Measurements from ENCODE around the gene SLC38A10. TPM values are rescaled to one million over a fixed set of nuclear protein-coding genes. Genes with fewer than 3 reads are reported as not detected.

The SLC38A10 gene
- total and polyA plus RNA-seq, 2 of the 13 experiments (the other 11 are each of a cell fraction or from before 2014, with no cell fraction given): 23.4 to 55.8 TPM

DNA sequence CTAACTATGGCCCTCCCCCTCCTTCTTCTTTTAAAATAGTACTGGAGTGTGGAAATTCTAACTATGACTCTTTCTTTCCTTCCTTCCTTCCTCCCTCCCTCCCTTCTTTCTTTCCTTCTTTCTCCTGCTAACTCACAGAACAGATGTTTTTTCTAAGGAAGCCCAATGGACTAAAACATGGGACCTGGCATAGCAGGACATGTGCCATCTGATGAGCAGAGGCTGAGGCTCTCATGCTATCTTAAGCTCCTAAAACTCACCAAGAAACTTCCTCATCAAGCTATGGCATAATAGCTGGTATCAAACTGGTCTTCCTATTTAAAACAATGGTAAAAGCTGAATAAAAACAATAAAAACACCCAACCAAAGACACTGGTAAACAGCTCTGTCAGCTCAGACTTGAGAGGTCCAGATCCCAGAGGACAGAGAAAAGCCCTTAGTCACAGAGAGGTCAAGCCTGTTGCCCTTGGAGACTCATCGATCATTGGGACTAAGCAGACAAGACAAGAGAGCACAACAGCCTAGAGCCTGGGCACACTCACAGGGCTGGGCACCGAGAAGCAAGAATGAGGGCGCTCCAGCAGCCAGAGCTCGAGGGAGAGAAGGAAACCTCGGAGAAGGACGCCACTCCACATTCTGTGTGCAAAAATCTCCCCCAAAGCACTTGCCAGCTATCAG is 27.6 kb downstream of the SLC38A10 start:
- Histone ChIP-seq H3K36me3 (replicated peaks in 1 of 2; ENCODE audit: control insufficient read depth in 1 of 2, insufficient read depth in 2 of 2, low read length in 2 of 2) (peaks cover 35 to 61% of the 10 kb centered on the region in 2 experiments; a peak in 4 of 5 replicates), H3K27me3 (ENCODE audit: control insufficient read depth in 1 of 2, insufficient read depth in 2 of 2, low read length in 2 of 2) (no peaks in the 10 kb centered on the region), H3K9me3 (ENCODE audit: low read length) (no peaks in the 10 kb centered on the region), H3K9ac (ENCODE audit: insufficient read depth, low read depth, low read length) (no peak overlapping the region), H3K27ac (ENCODE audit: extremely low read length, insufficient read depth, low read length) (no peak overlapping the region), H3K4me1 (ENCODE audit: insufficient read depth, low read length) (no peaks in the 10 kb centered on the region), H3K79me2 (ENCODE audit: insufficient read depth, low read length) (no peaks in the 10 kb centered on the region), H3K4me3 (replicated peaks in 1 of 3; ENCODE audit: insufficient read depth in 1 of 3, low read depth in 2 of 3, low read length in 3 of 3) (no peak overlapping the region), H3K4me2 (ENCODE audit: low read depth, low read length) (no peak overlapping the region), H2AFZ (ENCODE audit: low read length) (no peak overlapping the region), H4K20me1 (ENCODE audit: insufficient read depth, low read length) (no peaks in the 10 kb centered on the region)
- intact Hi-C loops (cut with micrococcal nuclease; ENCODE audit: unreplicated experiment): no loop called here
- ATAC-seq (no peak), DNase-seq (ENCODE audit: low spot score) (no peak), FAIRE-seq (no peak)
- 97% methylated on average over 6 of the region's 6 CpGs for WGBS (ENCODE audit: low lambda C conversion rate)
- TF ChIP-seq MIER3 (CRISPR knock-in tag; IDR thresholded peaks at IDR 0.05; ENCODE audit: borderline replicate concordance) (no peak), ZBTB3 (CRISPR knock-in tag; IDR thresholded peaks at IDR 0.05; ENCODE audit: borderline replicate concordance, low read depth) (no peak), ZNF30 (CRISPR knock-in tag; IDR thresholded peaks at IDR 0.05) (no peak)
- TF ChIP-seq, protein P1, sequence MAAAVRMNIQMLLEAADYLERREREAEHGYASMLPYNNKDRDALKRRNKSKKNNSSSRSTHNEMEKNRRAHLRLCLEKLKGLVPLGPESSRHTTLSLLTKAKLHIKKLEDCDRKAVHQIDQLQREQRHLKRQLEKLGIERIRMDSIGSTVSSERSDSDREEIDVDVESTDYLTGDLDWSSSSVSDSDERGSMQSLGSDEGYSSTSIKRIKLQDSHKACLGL (CRISPR knock-in tag; IDR thresholded peaks at IDR 0.05): no peak
- BruUV-seq (replicated peaks): no TSS peak
- CTCF ChIA-PET (ENCODE audit: low intra/inter-chr PET ratio, low total read pairs): no interaction called here
- POLR2A ChIA-PET: no interaction called here
- in situ Hi-C loops (cut with HindIII; ENCODE audit: extremely low pct_ligation_motif_present, low pct_unique_long_range_greater_than_20kb): no loop called here

DNA sequence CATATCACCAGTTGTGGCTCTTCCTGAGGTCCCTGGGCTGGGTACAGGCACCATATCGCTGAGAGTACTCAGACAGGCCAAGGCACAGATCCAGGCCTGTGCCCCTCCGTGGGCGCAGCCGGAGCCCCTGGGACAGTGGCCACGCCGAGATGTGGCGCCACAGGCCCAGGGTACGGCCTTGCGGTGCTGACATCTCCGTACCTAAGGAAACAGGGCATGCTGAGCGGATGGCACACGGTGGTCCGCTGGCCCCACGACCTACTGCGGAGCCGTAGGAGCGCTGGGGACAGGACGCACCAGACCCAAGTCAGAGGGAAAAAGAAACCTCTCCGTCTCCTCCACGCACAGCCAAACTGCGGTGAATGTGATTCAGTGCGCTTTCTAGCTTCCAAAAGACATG is 29.5 kb downstream of the SLC38A10 start:
- CTCF ChIA-PET (ENCODE audit: low intra/inter-chr PET ratio, low total read pairs): no interaction called here
- intact Hi-C loops (cut with micrococcal nuclease; ENCODE audit: unreplicated experiment): no loop called here

More for the DNA sequence above, 29.5 kb downstream of the SLC38A10 start:
- H3K27me3 ChIP-seq (ENCODE audit: control insufficient read depth in 1 of 2, insufficient read depth in 2 of 2, low read length in 2 of 2): no peaks in the 10 kb centered on the region
- no peak for DNase-seq (ENCODE audit: low spot score)
- no peak overlapping the region for H3K4me3 ChIP-seq (replicated peaks in 1 of 3; ENCODE audit: insufficient read depth in 1 of 3, low read depth in 2 of 3, low read length in 3 of 3)
- no peaks in the 10 kb centered on the region for H3K9me3 ChIP-seq (ENCODE audit: low read length)
- no peaks in the 10 kb centered on the region for H4K20me1 ChIP-seq (ENCODE audit: insufficient read depth, low read length)
- H3K36me3 ChIP-seq (replicated peaks in 1 of 2; ENCODE audit: control insufficient read depth in 1 of 2, insufficient read depth in 2 of 2, low read length in 2 of 2): peaks cover 38 to 63% of the 10 kb centered on the region in 2 experiments; a peak in 4 of 5 replicates
- TF ChIP-seq SRSF1 (optimal IDR thresholded peaks at IDR 0.05; ENCODE audit: low read depth, low read length): no peak
- TF ChIP-seq, protein P2, sequence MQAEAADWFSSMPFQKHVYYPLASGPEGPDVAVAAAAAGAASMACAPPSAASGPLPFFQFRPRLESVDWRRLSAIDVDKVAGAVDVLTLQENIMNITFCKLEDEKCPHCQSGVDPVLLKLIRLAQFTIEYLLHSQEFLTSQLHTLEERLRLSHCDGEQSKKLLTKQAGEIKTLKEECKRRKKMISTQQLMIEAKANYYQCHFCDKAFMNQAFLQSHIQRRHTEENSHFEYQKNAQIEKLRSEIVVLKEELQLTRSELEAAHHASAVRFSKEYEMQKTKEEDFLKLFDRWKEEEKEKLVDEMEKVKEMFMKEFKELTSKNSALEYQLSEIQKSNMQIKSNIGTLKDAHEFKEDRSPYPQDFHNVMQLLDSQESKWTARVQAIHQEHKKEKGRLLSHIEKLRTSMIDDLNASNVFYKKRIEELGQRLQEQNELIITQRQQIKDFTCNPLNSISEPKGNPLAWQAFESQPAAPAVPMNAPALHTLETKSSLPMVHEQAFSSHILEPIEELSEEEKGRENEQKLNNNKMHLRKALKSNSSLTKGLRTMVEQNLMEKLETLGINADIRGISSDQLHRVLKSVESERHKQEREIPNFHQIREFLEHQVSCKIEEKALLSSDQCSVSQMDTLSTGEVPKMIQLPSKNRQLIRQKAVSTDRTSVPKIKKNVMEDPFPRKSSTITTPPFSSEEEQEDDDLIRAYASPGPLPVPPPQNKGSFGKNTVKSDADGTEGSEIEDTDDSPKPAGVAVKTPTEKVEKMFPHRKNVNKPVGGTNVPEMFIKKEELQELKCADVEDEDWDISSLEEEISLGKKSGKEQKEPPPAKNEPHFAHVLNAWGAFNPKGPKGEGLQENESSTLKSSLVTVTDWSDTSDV (CRISPR knock-in tag; IDR thresholded peaks at IDR 0.05): 0 out of 2 replicates have a peak, but pooled peaks have one; percentile 50
- H3K79me2 ChIP-seq (ENCODE audit: insufficient read depth, low read length): no peaks in the 10 kb centered on the region
- H2AFZ ChIP-seq (ENCODE audit: low read length): no peak overlapping the region
- no peak for FAIRE-seq
- H3K27ac ChIP-seq (ENCODE audit: extremely low read length, insufficient read depth, low read length): no peak overlapping the region
- no peak for ATAC-seq
- no peaks in the 10 kb centered on the region for H3K4me1 ChIP-seq (ENCODE audit: insufficient read depth, low read length)
- H3K4me2 ChIP-seq (ENCODE audit: low read depth, low read length): no peak overlapping the region
- in situ Hi-C loops (cut with HindIII; ENCODE audit: extremely low pct_ligation_motif_present, low pct_unique_long_range_greater_than_20kb): no loop called here
- 98% methylated on average over 22 of the region's 22 CpGs for WGBS (ENCODE audit: low lambda C conversion rate)
- POLR2A ChIA-PET: no interaction called here
- H3K9ac ChIP-seq (ENCODE audit: insufficient read depth, low read depth, low read length): no peak overlapping the region
- BruUV-seq (replicated peaks): no TSS peak

Measured in HepG2 (cell line).